GM11168 (cell line): ENCODE results near the gene REM1.

Source experiments
- in situ Hi-C: fragments of 300-500 bp; cut with MboI; formaldehyde crosslinking; loops from one replicate; pipeline ENCODE4 v1.12.0; 2022; ENCODE audit warnings: low sequenced_read_pairs; ENCODE audit not compliant: unreplicated experiment

Gene REM1

GRCh38 chr20:31476643-31477215 is 1.6 kb downstream of the REM1 start:
- in situ Hi-C loops, result no loop called here

- in situ Hi-C loops, result no loop called here
Observed at GRCh38 chr20:31484001-31484400, 8.9 kb downstream of the REM1 start.

- in situ Hi-C loops, result no loop called here
Observed at GRCh38 chr20:31485450-31486339, 10.6 kb downstream of the REM1 start.

GRCh38 chr20:31488115-31488514 is 13.0 kb downstream of the REM1 start:
- in situ Hi-C loops, result no loop called here

GRCh38 chr20:31489152-31489551 is 14.1 kb downstream of the REM1 start:
- in situ Hi-C loops, result no loop called here

- in situ Hi-C loops, result no loop called here
Observed at GRCh38 chr20:31490752-31491151, 15.7 kb downstream of the REM1 start.

GRCh38 chr20:31494131-31494530 is 19.0 kb downstream of the REM1 start:
- in situ Hi-C loops, result no loop called here

GRCh38 chr20:31496761-31497295 is 21.7 kb downstream of the REM1 start:
- in situ Hi-C loops, result no loop called here

GRCh38 chr20:31497838-31498540 is 22.9 kb downstream of the REM1 start:
- in situ Hi-C loops, result no loop called here

GRCh38 chr20:31500527-31500926 is 25.4 kb downstream of the REM1 start:
- in situ Hi-C loops, result loop anchor here (5.0 kb wide), 1 partner anchor 48 kb away; no protein-coding TSS in a partner anchor

GRCh38 chr20:31502884-31503673 is 28.0 kb downstream of the REM1 start:
- in situ Hi-C loops, result loop anchor here (5.0 kb wide), 1 partner anchor 51 kb away; no protein-coding TSS in a partner anchor

GRCh38 chr20:31505903-31506302 is 30.8 kb downstream of the REM1 start:
- in situ Hi-C loops, result no loop called here

GRCh38 chr20:31508517-31509244 is 33.6 kb downstream of the REM1 start:
- in situ Hi-C loops, result no loop called here

- in situ Hi-C loops, result no loop called here
Observed at GRCh38 chr20:31514154-31515071, 39.3 kb downstream of the REM1 start, which contains the start of gene HM13. Gene HM13 (plus strand): TSS chr20:31514442. CDS start chr20:31514552, 110 bp downstream.

- in situ Hi-C loops, result no loop called here
Observed at GRCh38 chr20:31515072-31515774, 40.1 kb downstream of the REM1 start.

- in situ Hi-C loops, result no loop called here
Observed at GRCh38 chr20:31515775-31516107, 40.7 kb downstream of the REM1 start.

- in situ Hi-C loops, result no loop called here
Observed at GRCh38 chr20:31516166-31516565, 41.1 kb downstream of the REM1 start.

GRCh38 chr20:31516651-31517050 is 41.6 kb downstream of the REM1 start:
- in situ Hi-C loops, result no loop called here
